ENCODE measurements around the gene ACOT6.
"Not testable (repeated sequence)": the region's sequence is repeated elsewhere in the genome, so short reads cannot be mapped to it uniquely, and the experiment has no call there.

Gene ACOT6

GRCh38 chr14:73644531-73645247, 32.4 kb downstream of the ACOT6 start, which contains the start of gene DNAL1:
TSS of gene DNAL1 (plus strand) at chr14:73644986. CDS start at chr14:73645040, 54 bp downstream.
- H3K4me3 ChIP-seq (ENCODE audit: low read length): peak within 1 kb of the TSS; percentile 83
- peak within 1 kb of the TSS; percentile 90 for H3K56ac ChIP-seq (ENCODE audit: low read length)
- H3K27me3 ChIP-seq (ENCODE audit: insufficient read depth, low read length, poor library complexity): no peaks in the 10 kb centered on the region
- DNase-seq: peak; percentile 96
- no peak within 1 kb of the TSS for H2BK5ac ChIP-seq (ENCODE audit: low read length)
- no peaks in the 10 kb centered on the region for H3K36me3 ChIP-seq (ENCODE audit: control insufficient read depth, insufficient read depth, low read length)
- WGBS (ENCODE audit: extremely low coverage, insufficient coverage, low lambda C conversion rate): no CpG with 5 or more reads among the region's 43 CpGs
- peaks cover 2% of the 10 kb centered on the region for H3K4me1 ChIP-seq (ENCODE audit: control insufficient read depth, low read depth, low read length)
- H3K27ac ChIP-seq (ENCODE audit: low read depth, low read length): no peak within 1 kb of the TSS
- H3K4ac ChIP-seq (ENCODE audit: low read depth, low read length): peak within 1 kb of the TSS; percentile 36
- no peak within 1 kb of the TSS for H3K23ac ChIP-seq (ENCODE audit: low read length)
- no peak within 1 kb of the TSS for H2BK120ac ChIP-seq (ENCODE audit: low read depth, low read length)
- no peaks in the 10 kb centered on the region for H3K79me2 ChIP-seq (ENCODE audit: control insufficient read depth, insufficient read depth, low read length)
- H3K4me2 ChIP-seq (ENCODE audit: low read length): peak within 1 kb of the TSS; percentile 63
- H3K79me1 ChIP-seq (ENCODE audit: low read length): peaks cover 3% of the 10 kb centered on the region
- H4K8ac ChIP-seq (ENCODE audit: low read depth, low read length): peak within 1 kb of the TSS; percentile 89
- no peak within 1 kb of the TSS for H3K18ac ChIP-seq (ENCODE audit: low read length)
- no peak within 1 kb of the TSS for H2AK5ac ChIP-seq (ENCODE audit: low read length)
- no peak within 1 kb of the TSS for H4K5ac ChIP-seq (ENCODE audit: low read length)
- peak within 1 kb of the TSS; percentile 79 for H3K9ac ChIP-seq (ENCODE audit: low read length)
- no peak within 1 kb of the TSS for H2BK15ac ChIP-seq (replicated peaks; ENCODE audit: low read depth)

- Histone ChIP-seq H3K27ac (ENCODE audit: low read depth, low read length) (no peak overlapping the region), H4K8ac (ENCODE audit: low read depth, low read length) (no peak overlapping the region), H3K36me3 (ENCODE audit: control insufficient read depth, insufficient read depth, low read length) (no peaks in the 10 kb centered on the region), H3K79me2 (ENCODE audit: control insufficient read depth, insufficient read depth, low read length) (no peaks in the 10 kb centered on the region), H2BK120ac (ENCODE audit: low read depth, low read length) (no peak overlapping the region), H3K18ac (ENCODE audit: low read length) (no peak overlapping the region), H2BK5ac (ENCODE audit: low read length) (no peak overlapping the region), H3K4me1 (ENCODE audit: control insufficient read depth, low read depth, low read length) (peaks cover 2% of the 10 kb centered on the region), H3K4me2 (ENCODE audit: low read length) (peak overlapping the region; percentile 63), H2BK15ac (replicated peaks; ENCODE audit: low read depth) (no peak overlapping the region), H3K27me3 (ENCODE audit: insufficient read depth, low read length, poor library complexity) (no peaks in the 10 kb centered on the region), H3K4me3 (ENCODE audit: low read length) (peak overlapping the region; percentile 83), H3K56ac (ENCODE audit: low read length) (peak overlapping the region; percentile 90), H2AK5ac (ENCODE audit: low read length) (no peak overlapping the region), H3K79me1 (ENCODE audit: low read length) (peaks cover 3% of the 10 kb centered on the region), H3K23ac (ENCODE audit: low read length) (no peak overlapping the region), H4K5ac (ENCODE audit: low read length) (no peak overlapping the region), H3K4ac (ENCODE audit: low read depth, low read length) (no peak overlapping the region), H3K9ac (ENCODE audit: low read length) (peak overlapping the region; percentile 79)
- DNase-seq: no peak
- WGBS (ENCODE audit: extremely low coverage, insufficient coverage, low lambda C conversion rate): no CpG with 5 or more reads among the region's 7 CpGs
Measured at GRCh38 chr14:73645248-73645610, 32.9 kb downstream of the ACOT6 start.

- no peak overlapping the region for H3K9ac ChIP-seq (ENCODE audit: low read length)
- H3K4me3 ChIP-seq (ENCODE audit: low read length): no peak overlapping the region
- H3K36me3 ChIP-seq (ENCODE audit: control insufficient read depth, insufficient read depth, low read length): no peaks in the 10 kb centered on the region
- no peak overlapping the region for H3K18ac ChIP-seq (ENCODE audit: low read length)
- no peak overlapping the region for H4K5ac ChIP-seq (ENCODE audit: low read length)
- H2AK5ac ChIP-seq (ENCODE audit: low read length): no peak overlapping the region
- DNase-seq: no peak
- H3K4me1 ChIP-seq (ENCODE audit: control insufficient read depth, low read depth, low read length): no peaks in the 10 kb centered on the region
- no peak overlapping the region for H2BK5ac ChIP-seq (ENCODE audit: low read length)
- no peak overlapping the region for H2BK15ac ChIP-seq (replicated peaks; ENCODE audit: low read depth)
- no peak overlapping the region for H4K8ac ChIP-seq (ENCODE audit: low read depth, low read length)
- H3K4ac ChIP-seq (ENCODE audit: low read depth, low read length): no peak overlapping the region
- H3K23ac ChIP-seq (ENCODE audit: low read length): no peak overlapping the region
- no peak overlapping the region for H2BK120ac ChIP-seq (ENCODE audit: low read depth, low read length)
- no peaks in the 10 kb centered on the region for H3K27me3 ChIP-seq (ENCODE audit: insufficient read depth, low read length, poor library complexity)
- no peak overlapping the region for H3K56ac ChIP-seq (ENCODE audit: low read length)
- H3K79me2 ChIP-seq (ENCODE audit: control insufficient read depth, insufficient read depth, low read length): no peaks in the 10 kb centered on the region
- H3K27ac ChIP-seq (ENCODE audit: low read depth, low read length): no peak overlapping the region
- no peaks in the 10 kb centered on the region for H3K79me1 ChIP-seq (ENCODE audit: low read length)
- no peak overlapping the region for H3K4me2 ChIP-seq (ENCODE audit: low read length)
Measured at GRCh38 chr14:73651005-73651404, 38.7 kb downstream of the ACOT6 start.

- Histone ChIP-seq H3K4me2 (ENCODE audit: low read length) (no peak overlapping the region), H3K9ac (ENCODE audit: low read length) (no peak overlapping the region), H3K18ac (ENCODE audit: low read length) (no peak overlapping the region), H3K79me2 (ENCODE audit: control insufficient read depth, insufficient read depth, low read length) (no peaks in the 10 kb centered on the region), H3K4me1 (ENCODE audit: control insufficient read depth, low read depth, low read length) (no peaks in the 10 kb centered on the region), H4K8ac (ENCODE audit: low read depth, low read length) (no peak overlapping the region), H3K4me3 (ENCODE audit: low read length) (no peak overlapping the region), H3K36me3 (ENCODE audit: control insufficient read depth, insufficient read depth, low read length) (no peaks in the 10 kb centered on the region), H2BK120ac (ENCODE audit: low read depth, low read length) (no peak overlapping the region), H2BK5ac (ENCODE audit: low read length) (no peak overlapping the region), H2AK5ac (ENCODE audit: low read length) (no peak overlapping the region), H3K4ac (ENCODE audit: low read depth, low read length) (no peak overlapping the region), H2BK15ac (replicated peaks; ENCODE audit: low read depth) (no peak overlapping the region), H4K5ac (ENCODE audit: low read length) (no peak overlapping the region), H3K56ac (ENCODE audit: low read length) (no peak overlapping the region), H3K27me3 (ENCODE audit: insufficient read depth, low read length, poor library complexity) (no peaks in the 10 kb centered on the region), H3K79me1 (ENCODE audit: low read length) (no peaks in the 10 kb centered on the region), H3K27ac (ENCODE audit: low read depth, low read length) (no peak overlapping the region), H3K23ac (ENCODE audit: low read length) (no peak overlapping the region)
- no CpG with 5 or more reads among the region's 1 CpG for WGBS (ENCODE audit: extremely low coverage, insufficient coverage, low lambda C conversion rate)
- DNase-seq: no peak
Measured at GRCh38 chr14:73655851-73656250, 43.5 kb downstream of the ACOT6 start.

GRCh38 chr14:73659202-73659601, 46.9 kb downstream of the ACOT6 start:
- not testable (repeated sequence) for H4K5ac ChIP-seq (ENCODE audit: low read length); DNase-seq; H2BK120ac ChIP-seq (ENCODE audit: low read depth, low read length); H2AK5ac ChIP-seq (ENCODE audit: low read length); H2BK5ac ChIP-seq (ENCODE audit: low read length); H3K4me3 ChIP-seq (ENCODE audit: low read length); H3K27ac ChIP-seq (ENCODE audit: low read depth, low read length); H3K79me1 ChIP-seq (ENCODE audit: low read length); H3K56ac ChIP-seq (ENCODE audit: low read length); H3K4me1 ChIP-seq (ENCODE audit: control insufficient read depth, low read depth, low read length); H3K79me2 ChIP-seq (ENCODE audit: control insufficient read depth, insufficient read depth, low read length); H3K4me2 ChIP-seq (ENCODE audit: low read length); H3K27me3 ChIP-seq (ENCODE audit: insufficient read depth, low read length, poor library complexity); H3K9ac ChIP-seq (ENCODE audit: low read length); H3K23ac ChIP-seq (ENCODE audit: low read length); H3K36me3 ChIP-seq (ENCODE audit: control insufficient read depth, insufficient read depth, low read length); H3K4ac ChIP-seq (ENCODE audit: low read depth, low read length); H3K18ac ChIP-seq (ENCODE audit: low read length); H4K8ac ChIP-seq (ENCODE audit: low read depth, low read length); H2BK15ac ChIP-seq (replicated peaks; ENCODE audit: low read depth)
- no CpG with 5 or more reads among the region's 11 CpGs for WGBS (ENCODE audit: extremely low coverage, insufficient coverage, low lambda C conversion rate)

- no peak overlapping the region for H3K4me3 ChIP-seq (ENCODE audit: low read length)
- no peak overlapping the region for H3K56ac ChIP-seq (ENCODE audit: low read length)
- H2BK15ac ChIP-seq (replicated peaks; ENCODE audit: low read depth): no peak overlapping the region
- H3K4me1 ChIP-seq (ENCODE audit: control insufficient read depth, low read depth, low read length): no peaks in the 10 kb centered on the region
- H3K4ac ChIP-seq (ENCODE audit: low read depth, low read length): no peak overlapping the region
- no peaks in the 10 kb centered on the region for H3K27me3 ChIP-seq (ENCODE audit: insufficient read depth, low read length, poor library complexity)
- H3K79me1 ChIP-seq (ENCODE audit: low read length): no peaks in the 10 kb centered on the region
- H2BK120ac ChIP-seq (ENCODE audit: low read depth, low read length): no peak overlapping the region
- H4K5ac ChIP-seq (ENCODE audit: low read length): no peak overlapping the region
- H3K9ac ChIP-seq (ENCODE audit: low read length): no peak overlapping the region
- WGBS (ENCODE audit: extremely low coverage, insufficient coverage, low lambda C conversion rate): no CpG with 5 or more reads among the region's 2 CpGs
- H3K18ac ChIP-seq (ENCODE audit: low read length): no peak overlapping the region
- no peak overlapping the region for H2BK5ac ChIP-seq (ENCODE audit: low read length)
- no peak overlapping the region for H3K4me2 ChIP-seq (ENCODE audit: low read length)
- no peaks in the 10 kb centered on the region for H3K36me3 ChIP-seq (ENCODE audit: control insufficient read depth, insufficient read depth, low read length)
- no peak overlapping the region for H3K27ac ChIP-seq (ENCODE audit: low read depth, low read length)
- no peak overlapping the region for H2AK5ac ChIP-seq (ENCODE audit: low read length)
- no peak overlapping the region for H3K23ac ChIP-seq (ENCODE audit: low read length)
- H4K8ac ChIP-seq (ENCODE audit: low read depth, low read length): no peak overlapping the region
- DNase-seq: no peak
- H3K79me2 ChIP-seq (ENCODE audit: control insufficient read depth, insufficient read depth, low read length): no peaks in the 10 kb centered on the region
Measured at GRCh38 chr14:73660511-73660910, 48.2 kb downstream of the ACOT6 start.
